Middle frontal gyrus (tissue), 1 donor: ENCODE measurements around the gene KCMF1.

ENCODE experiments used
- DNase-seq: peaks from one replicate; pipeline ENCODE4 v3.0.0-alpha.2; 2015; ENCODE audit warnings: low spot score; ENCODE audit errors: extremely low spot score

The KCMF1 gene

GRCh38 chr2:85077859-85078419, 107.0 kb downstream of the KCMF1 start:
- DNase-seq = no peak

GRCh38 chr2:85078536-85078935, 107.6 kb downstream of the KCMF1 start:
- no peak for DNase-seq

- DNase-seq = no peak
Observed at GRCh38 chr2:85083092-85083491, 112.1 kb downstream of the KCMF1 start.

GRCh38 chr2:85085563-85085962, 114.6 kb downstream of the KCMF1 start:
- DNase-seq = no peak

- no peak for DNase-seq
Observed at GRCh38 chr2:85087541-85087940, 116.6 kb downstream of the KCMF1 start.

GRCh38 chr2:85088921-85089320, 118.0 kb downstream of the KCMF1 start:
- no peak for DNase-seq

- no peak for DNase-seq
Observed at GRCh38 chr2:85089585-85089984, 118.6 kb downstream of the KCMF1 start.

GRCh38 chr2:85091838-85092237, 120.9 kb downstream of the KCMF1 start:
- DNase-seq = no peak

GRCh38 chr2:85095094-85095493, 124.1 kb downstream of the KCMF1 start:
- DNase-seq = no peak

- DNase-seq = no peak
Observed at GRCh38 chr2:85096616-85097015, 125.7 kb downstream of the KCMF1 start.

- no peak for DNase-seq
Observed at GRCh38 chr2:85104228-85104627, 133.3 kb downstream of the KCMF1 start.

- DNase-seq = no peak
Observed at GRCh38 chr2:85106489-85107180, 135.7 kb downstream of the KCMF1 start.
